HTR-8/SVneo (cell line): ENCODE measurements around the gene SDK1.

Experiments
- DNase-seq: peaks from one replicate; pipeline ENCODE4 v3.0.0; 2011; ENCODE audit warnings: low spot score, mixed read lengths; ENCODE audit not compliant: insufficient read length
- FAIRE-seq: peaks from 2 replicates; lab custom pipeline; 2011; peaks lifted over from hg19 to GRCh38; lab: Jason Lieb, UNC

The SDK1 gene

GRCh38 chr7:3835109-3835508 lies 534.1 kb downstream of the SDK1 start:
- DNase-seq, result peak; percentile 22
- FAIRE-seq, result no peak

- no peak for DNase-seq
- no peak for FAIRE-seq
These were observed 535.8 kb downstream of the SDK1 start for GRCh38 chr7:3836855-3837254.

DNA sequence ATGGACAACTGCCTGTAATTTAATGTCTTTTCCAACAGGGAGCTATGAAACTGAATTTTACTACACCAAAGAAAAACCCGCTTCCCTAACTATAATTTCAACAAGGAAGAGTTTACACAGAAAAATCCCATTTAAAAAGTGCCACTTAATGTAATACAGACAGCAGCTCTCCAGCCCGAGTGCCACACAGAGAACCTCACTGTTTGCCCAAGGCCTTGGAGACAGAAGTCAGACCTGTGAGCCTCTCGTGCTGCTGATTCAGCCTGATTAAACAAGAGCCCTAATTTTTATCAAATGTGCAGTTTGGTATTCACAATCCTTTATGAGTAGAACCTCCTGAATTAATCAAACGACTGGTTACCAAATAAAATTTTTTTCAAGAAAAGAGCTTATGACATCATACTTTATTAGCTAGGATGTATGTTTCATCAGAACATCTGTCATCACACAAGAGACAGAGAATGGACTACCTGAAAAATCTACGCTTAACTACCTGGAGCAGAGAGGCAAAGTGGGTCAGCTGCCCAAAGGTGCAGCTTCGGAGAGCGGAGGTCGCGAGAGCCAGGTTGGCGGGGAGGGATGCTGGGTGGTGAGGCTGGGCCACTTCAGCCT lies 543.6 kb downstream of the SDK1 start:
- no peak for DNase-seq
- no peak for FAIRE-seq

GRCh38 chr7:3846738-3847137 lies 545.7 kb downstream of the SDK1 start:
- DNase-seq (no peak), FAIRE-seq (no peak)

GRCh38 chr7:3847336-3847735 lies 546.3 kb downstream of the SDK1 start:
- DNase-seq, result no peak
- FAIRE-seq, result no peak

DNA sequence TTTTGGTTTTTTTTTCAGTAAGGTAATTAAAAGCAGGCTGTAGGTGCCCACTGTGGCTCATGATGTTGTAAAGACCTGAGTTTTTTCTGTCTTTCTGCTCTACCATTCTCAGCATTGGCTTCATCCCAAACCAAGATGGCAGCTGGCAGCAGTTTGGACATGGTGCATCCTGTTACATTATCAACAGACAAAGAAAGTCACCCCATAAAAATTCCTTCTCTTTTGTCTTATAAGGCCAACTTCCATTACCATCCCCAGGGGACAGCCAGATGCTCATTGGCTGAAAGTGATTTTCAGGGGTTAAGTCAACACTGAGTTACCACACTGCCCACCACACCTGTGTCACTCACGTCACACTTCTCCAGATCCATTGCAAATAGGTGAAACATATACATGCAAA lies 558.4 kb downstream of the SDK1 start:
- FAIRE-seq (peak; percentile 13), DNase-seq (no peak)

DNA sequence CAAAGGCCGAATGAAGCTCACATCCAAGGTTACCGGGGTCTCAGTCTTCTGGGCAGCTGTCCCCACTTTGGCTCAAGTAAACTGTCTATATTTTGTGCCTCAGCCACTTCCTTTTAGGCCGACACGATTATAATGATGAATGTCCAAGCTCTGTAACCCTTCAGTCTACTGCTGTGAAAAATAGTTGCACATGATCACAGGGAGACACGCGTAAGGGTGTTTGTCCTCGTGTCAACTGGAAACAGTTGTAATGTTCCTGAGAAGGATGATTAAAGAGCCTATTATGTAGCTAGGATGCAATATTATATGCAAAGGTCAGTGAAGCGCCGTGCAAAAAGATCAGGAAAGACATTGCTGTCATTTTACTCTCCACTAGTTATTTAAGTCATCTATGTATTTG lies 559.9 kb downstream of the SDK1 start:
- DNase-seq (no peak), FAIRE-seq (peak; percentile 55)

GRCh38 chr7:3861386-3861785 lies 560.3 kb downstream of the SDK1 start:
- DNase-seq, result no peak
- no peak for FAIRE-seq

- DNase-seq (peak; percentile 54), FAIRE-seq (peak; percentile 63)
These were observed 560.9 kb downstream of the SDK1 start for GRCh38 chr7:3861941-3862340.

DNA sequence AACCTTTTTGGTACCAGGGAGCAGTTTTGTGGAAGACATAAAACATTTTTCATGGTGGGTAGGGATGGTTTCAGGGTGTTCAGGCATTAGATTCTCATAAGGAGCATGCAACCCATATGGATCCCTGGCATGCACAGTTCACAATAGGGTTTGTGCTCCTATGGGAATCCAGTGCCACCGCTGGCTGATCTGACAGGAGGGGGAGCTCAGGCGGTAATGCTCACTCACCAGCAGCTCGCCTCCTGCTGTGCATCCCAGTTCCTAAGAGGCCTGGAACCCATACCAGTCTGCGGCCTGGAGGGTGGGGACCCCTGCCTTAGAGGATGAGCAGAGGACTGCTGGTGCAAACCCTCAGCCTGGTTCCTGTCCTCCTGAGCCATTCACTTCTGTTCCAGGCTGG lies 561.7 kb downstream of the SDK1 start:
- DNase-seq (no peak), FAIRE-seq (no peak)

DNA sequence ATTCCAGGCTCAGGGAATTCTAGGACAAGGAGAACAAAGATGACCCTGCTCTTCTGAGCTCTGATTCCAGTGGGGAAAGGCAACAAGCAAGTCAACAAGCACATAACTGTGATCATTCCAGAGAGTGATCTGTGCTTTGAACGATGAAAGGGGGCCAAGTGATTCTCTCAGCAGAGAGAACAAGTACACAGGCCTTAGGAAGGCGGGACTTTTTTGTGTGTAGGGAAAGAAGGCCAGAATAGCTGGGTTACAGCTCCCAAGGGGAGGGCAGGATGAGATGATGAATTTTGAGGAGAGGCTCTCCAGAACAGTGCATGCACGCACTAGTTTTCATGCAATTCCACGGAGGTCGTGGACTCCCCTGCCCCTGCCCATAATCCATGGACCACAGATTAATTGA lies 565.2 kb downstream of the SDK1 start:
- no peak for DNase-seq
- peak; percentile 69 for FAIRE-seq

DNA sequence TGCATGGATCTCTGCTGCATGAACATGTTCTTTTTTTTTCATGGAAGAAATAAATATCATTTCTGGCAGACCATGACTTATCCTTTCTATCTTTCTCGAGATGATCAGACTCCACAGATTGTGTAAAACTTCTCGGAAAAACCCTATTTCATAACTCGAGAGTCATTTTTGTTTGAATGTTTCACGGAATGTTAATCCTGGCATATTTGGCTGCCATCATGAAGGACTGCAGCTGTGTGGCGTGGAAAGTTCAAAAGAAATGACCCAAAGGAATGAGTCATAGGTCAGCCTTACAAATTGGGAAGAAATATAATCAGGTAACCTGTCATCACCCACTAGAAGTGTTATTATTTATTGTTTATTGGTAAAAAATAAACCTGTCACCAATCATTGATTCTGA lies 566.8 kb downstream of the SDK1 start:
- peak; percentile 42 for DNase-seq
- FAIRE-seq, result no peak

GRCh38 chr7:3879355-3880075 lies 578.5 kb downstream of the SDK1 start:
- DNase-seq, result no peak
- no peak for FAIRE-seq

- peak; percentile 40 for FAIRE-seq
- DNase-seq, result no peak
These were observed 579.4 kb downstream of the SDK1 start for GRCh38 chr7:3880228-3880987.

GRCh38 chr7:3882782-3883181 lies 581.7 kb downstream of the SDK1 start:
- no peak for FAIRE-seq
- DNase-seq, result no peak

DNA sequence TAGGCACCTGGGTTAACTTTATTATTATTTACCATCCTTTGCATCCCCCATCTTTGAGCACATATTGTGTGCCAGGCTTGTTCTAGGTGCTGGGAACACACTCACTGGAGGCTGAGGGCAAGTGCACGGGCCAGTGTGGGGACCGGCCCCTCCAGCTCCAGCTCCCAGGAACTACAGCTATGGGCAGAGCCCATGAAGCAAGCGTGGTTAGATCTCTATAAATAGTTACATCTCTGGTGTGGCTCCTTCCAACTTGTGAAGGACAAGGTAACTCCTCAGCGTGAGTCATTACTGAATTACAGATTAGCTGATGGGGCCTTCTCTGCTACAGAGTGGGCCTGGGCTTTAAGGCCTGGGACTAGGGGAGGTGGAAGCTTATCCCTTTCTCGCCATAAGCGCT lies 583.5 kb downstream of the SDK1 start:
- no peak for DNase-seq
- FAIRE-seq, result no peak

- DNase-seq (peak; percentile 34), FAIRE-seq (no peak)
These were observed 586.1 kb downstream of the SDK1 start for GRCh38 chr7:3887096-3887690.

DNA sequence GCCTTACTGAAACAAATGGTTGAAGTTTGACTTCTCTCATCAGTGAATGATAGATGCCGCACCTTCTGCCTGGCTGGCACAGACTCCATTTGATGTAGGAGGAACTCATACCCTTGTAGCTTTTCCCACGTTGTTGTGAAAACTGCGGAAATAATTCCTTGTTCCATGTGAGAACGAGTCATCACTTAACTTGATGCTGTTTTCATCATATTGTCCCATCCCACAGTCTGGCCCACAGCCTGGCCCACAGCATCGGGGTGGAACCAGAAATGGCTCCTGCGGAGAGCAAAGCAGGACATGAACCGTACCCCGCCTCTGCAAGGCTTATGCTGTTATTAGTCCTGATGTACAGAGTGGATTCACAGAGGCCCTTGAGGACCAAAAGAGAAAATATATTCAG lies 587.0 kb downstream of the SDK1 start:
- FAIRE-seq, result peak; percentile 69
- DNase-seq, result no peak

- FAIRE-seq (no peak), DNase-seq (no peak)
These were observed 591.1 kb downstream of the SDK1 start for GRCh38 chr7:3892157-3892556.

DNA sequence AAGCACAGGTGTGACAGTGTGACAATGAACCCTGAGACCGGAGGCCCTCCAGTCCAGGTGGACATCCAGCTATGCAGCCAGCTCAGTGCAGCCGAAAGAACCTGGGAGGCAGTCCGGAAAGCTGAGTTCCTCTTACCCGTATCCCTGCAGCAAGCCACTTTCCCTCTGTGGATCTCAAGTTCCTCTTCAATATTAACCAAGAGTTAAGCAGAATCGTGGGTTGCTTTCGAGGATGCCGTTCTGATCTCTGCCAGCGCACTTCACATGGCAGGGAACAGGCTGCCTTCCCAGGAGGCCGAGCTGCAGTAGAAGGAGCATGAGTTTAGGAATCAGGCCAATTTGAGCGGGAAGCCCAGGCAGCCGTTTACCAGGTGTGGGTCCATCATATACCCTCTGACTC lies 591.6 kb downstream of the SDK1 start:
- FAIRE-seq (no peak), DNase-seq (no peak)
